ENCODE results near the gene TLE6.
A peak's percentile ranks its signal among the peaks of the same experiment; 100 is the strongest.
"Not testable (repeated sequence)": the region's sequence is repeated elsewhere in the genome, so short reads cannot be mapped to it uniquely, and the experiment has no call there.

TLE6 gene

DNA sequence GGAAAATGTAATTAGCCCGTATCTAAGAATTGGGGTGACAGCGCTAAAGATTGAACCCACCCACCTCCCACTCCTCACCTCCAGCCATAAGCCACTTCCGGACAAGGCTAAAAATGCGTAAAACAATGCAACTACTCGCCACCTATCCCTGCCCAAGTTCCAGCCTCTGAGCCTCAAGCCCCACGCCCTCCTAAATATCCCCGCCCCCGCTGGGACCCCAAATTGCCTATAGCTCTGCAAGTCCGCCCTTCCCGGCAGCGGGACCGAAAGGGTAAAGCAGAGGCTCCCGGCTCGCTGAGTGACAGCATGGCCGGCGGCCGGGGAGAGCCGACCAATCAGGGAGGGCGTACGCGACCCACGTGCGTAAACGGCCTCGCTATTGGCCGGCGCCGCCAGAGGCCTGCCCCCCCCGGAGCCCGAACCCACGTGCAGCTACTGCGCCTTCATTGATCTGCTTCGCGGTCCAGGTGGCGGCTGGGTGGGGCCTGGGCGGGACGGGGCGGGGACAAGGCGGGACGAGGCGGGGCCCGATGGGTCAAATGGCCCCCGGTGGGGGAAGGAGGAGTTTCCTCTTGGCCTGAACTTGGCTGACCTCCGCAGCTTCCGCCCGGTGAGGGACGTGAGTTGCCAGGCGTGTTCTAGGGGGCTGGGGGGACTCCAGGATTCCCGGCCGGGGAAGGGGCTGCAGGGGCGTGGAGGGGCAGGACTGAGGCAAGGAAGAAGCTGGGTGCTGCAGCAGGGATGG is at the start of gene TLE6:
TLE6 (plus strand) TSS at position 564 of the 745 bp plus-strand sequence. CDS start 670 bp downstream, outside the sequence.
- DNase-seq: peak; percentile 97

DNA sequence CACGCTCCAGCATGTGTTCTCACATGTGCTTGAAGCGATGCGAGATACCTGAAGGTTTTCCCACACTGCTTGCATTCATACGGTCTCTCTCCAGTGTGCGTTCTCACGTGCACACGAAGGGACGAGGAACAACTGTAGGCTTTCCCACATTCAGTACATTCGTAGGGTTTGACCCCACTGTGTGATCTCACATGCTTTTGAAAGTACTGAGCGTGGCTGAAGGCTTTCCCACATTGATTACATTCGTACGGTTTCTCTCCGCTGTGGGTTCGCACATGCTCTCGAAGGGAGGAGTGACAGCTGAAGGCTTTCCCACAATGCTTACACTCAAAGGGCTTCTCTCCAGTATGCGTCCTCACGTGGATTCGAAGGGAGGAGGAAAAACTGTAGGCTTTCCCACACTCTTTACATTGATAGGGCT is 43.9 kb upstream of the TLE6 start:
- DNase-seq: no peak

GRCh38 chr19:2935863-2936262 is 41.5 kb upstream of the TLE6 start:
- DNase-seq: not testable (repeated sequence)

DNA sequence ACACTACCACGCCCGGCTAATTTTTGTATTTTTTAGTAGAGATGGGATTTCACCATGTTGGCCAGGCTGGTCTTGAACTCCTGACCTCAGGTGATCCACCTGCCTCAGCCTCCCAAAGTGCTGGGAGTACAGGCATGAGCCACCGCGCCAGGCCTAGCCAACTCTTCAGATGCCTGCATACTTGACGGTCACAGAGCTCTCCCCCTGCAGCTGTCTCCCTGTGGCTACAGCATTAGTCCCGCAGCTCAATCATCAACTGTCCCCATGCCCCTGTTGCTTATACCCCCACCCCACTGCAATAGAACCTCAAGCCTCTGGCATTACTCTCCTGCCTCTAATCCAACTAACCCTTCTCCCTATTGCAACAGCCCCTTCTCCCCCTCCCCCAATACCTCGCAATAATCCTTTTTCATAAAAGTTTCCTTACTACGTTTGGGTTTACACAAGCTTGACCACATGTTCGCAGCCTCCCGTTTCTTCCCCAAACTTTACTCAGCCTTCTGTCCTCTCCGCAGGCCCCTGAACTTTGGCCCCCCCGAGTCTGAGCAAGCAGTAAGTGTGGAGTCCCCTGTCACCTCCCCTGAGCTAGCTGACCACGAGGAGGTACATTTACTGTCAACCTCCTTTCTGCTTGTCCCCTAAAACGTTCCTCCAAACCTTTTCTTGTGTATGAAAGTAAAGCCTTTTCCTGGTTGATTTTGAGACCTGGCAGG is 34.3 kb upstream of the TLE6 start:
- no peak for DNase-seq

DNA sequence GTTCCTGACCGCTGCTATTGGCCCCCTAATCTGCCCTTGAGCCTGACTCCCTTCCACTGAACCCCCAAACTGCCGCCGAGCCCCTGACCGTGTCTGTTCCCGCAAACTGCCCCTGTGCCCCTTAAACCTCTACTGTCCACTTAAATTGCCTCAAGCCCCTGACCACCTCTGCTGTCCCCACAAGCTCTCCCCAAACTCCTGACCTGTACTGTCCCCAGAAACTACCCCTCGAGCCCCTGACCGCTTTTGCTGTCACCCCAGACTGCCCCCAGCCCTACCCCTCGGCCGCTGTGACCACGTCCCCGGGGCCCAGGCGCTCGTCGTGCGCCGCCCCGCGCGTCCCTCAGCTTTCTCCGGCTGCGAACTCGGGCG is 33.0 kb upstream of the TLE6 start:
- DNase-seq: no peak

- DNase-seq: peak; percentile 99
These were observed 32.4 kb upstream of the TLE6 start, which contains the start of gene ZNF77 for GRCh38 chr19:2944775-2945574. TSS of gene ZNF77 (minus strand) at chr19:2944971. CDS start at chr19:2944840, 131 bp downstream.

GRCh38 chr19:2945575-2946184 is 31.7 kb upstream of the TLE6 start:
- no peak for DNase-seq

DNA sequence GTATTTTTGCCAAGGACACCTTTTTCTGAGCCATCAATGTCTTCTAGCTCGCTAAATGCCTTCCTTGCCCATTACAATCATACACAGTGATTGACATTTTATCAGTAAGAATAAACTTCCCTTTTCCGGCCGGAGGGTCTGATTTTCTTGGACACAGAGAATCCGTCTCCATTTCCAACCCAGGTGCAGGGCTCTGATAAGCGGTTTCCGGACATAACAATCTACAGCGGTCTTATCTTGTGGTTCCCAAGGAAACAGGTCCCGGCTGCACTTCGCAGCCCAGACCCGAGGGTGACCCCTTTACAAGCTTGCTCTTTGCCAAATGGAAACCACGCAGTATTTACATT is 27.5 kb upstream of the TLE6 start:
- peak; percentile 34 for DNase-seq

DNA sequence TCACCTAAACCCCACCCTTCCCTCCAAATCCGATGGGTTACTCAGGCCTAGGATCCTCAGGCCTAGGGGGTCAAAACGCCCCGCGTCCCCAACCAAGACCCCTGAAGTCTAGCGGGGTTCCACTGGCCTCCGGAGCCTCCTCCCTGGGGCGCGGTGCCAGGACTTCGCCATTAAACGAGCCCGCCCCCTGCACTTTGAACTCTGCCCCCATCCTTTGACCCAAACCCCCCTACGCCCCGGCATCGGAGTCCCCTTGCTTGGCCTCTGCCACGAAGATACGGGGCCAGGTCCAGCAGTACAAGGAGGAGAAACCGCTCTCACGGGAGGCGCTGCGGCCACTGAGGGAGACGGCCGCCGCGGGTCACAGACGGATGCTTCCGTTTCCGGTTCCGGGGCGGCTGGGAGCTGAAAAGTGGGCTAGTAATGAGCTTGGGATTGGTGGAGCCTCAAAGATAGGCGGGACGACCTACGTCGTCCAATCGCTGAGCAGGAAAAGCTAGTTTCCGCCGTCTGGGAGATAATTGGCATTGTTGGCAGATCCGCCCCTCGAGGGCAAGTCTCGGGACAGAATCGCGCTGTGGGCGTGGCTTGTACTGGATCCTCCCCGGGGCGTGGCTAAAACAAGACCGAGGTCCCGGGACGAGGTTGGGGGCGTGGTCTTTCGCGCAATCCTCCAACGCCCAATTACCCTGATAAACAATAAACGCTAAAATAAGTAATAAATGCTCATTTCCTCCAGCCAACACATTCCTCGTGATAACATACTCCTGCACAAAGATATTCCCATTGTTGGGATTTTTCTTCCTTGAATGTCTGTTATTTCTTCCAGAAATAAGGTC is 26.9 kb upstream of the TLE6 start:
- peak; percentile 99 for DNase-seq

DNA sequence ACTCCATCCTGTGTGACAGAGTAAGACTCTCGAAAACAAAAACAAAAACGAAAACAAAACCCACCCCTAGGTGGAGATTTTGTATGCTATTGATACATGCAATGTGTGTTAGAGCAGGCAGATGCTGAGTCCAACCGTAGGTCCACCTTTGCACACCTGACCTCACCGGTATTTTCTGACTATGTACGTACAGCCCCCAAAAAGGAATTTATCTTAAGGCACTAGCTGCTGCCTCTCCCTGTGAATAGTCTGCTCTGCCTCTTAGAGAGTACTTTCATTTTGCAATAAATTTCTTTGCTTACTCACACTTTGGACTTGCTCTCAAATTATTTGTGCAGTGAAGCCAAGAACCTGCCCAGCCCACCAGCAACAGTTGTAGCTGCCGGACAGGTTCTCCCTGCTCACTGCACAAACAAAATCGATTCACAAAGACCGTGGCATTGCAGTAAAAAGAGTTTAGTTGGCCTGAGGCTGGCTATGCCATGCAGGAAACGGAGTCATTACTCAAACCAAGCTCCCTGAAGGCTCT is 24.3 kb upstream of the TLE6 start:
- no peak for DNase-seq

- no peak for DNase-seq
These were observed 20.2 kb upstream of the TLE6 start for GRCh38 chr19:2957160-2957559.

DNA sequence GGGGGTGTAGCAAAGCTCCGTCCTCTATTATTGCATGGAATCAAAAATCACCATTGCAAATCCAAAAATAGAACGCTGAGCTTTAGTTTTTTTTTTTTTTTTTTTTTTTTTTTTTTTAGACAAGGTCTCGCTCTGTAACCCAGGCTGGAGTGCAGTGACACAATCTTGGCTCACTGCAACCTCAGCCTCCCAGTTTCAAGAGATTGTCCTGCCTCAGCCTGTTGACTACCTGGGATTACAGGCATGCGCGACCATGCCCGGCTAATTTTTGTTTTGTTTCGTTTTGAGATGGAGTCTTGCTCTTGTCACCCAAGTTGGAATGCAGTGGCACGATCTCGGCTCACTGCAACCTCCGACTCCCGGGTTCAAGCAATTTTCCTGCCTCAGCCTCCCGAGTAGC is 17.2 kb upstream of the TLE6 start:
- DNase-seq: no peak

GRCh38 chr19:2962018-2962670 is 15.2 kb upstream of the TLE6 start:
- DNase-seq: peak; percentile 70

DNA sequence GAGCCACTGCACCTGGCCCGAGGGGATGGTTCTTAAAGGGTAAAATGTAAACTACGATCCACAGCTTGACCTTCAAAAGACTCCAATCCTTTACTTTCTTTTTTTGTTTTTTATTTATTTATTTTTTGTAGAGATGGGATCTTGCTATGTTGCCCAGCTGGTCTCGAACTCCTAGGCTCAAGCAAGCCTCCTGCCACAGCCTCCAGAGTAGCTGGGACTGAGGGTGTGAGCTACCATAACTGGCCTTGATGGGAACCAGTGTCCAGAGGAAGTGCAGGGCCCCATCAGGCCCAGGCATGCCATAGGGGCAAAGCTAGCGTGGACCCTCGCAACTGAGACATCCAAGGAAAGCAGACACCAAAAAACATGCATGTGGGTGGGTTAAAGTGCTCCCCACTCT is 14.2 kb upstream of the TLE6 start:
- DNase-seq: no peak

DNA sequence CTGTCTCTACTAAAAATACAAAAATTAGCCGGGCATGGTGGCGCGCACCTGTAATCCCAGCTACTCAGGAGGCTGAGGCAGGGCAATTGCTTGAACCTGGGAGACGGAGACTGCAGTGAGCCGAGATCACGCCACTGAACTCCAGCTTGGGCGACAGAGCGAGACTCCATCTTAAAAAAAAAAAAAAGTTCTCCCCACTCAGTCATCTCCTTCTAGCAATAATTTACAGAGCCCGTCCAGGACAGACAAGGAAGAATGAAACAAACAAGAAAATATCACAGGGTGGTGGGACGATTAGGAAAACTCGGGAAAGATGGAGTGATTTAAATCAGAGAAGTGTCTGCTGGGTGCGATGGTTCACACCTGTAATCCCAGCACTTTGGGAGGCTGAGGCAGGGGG is 13.7 kb upstream of the TLE6 start:
- not testable (repeated sequence) for DNase-seq

DNA sequence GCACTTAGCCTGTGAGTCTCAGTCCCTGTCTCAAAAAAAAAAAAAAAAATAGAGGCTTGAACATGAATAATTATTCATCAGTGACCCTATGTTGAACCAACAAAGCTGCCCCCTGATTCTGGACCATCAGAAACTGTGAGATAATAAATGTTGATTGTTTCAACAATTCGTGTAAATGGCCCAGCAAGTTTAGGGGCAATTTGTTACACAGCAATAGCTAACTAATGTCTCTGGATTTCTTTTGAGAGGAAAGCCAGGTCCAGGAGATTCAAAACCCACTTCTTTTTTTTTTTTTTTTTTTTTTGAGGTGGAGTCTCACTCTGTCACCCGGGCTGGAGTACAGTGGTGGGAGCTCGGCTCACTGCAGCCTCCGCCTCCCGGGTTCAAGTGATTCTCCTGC is 12.5 kb upstream of the TLE6 start:
- DNase-seq: no peak

- DNase-seq: no peak
These were observed 9.4 kb upstream of the TLE6 start for GRCh38 chr19:2967972-2968371.

DNA sequence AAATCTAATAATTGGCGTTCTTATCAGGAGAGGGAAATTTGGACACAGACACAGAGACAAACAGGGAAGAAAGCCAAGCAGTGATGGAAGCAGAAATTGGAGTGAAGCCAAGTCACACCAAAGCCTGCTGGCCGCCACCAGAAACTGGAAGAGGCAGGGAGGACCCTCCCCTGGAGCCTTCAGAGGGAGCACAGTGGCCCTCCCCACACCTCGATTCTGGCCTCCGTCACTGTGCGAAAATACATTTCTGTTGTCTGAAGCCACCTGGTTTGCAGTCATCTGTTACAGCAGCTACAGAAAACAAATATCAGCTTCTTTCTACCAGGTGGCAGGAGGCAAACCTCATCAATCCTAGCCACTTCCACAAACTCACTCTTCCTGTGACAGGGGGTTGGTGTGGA is 8.3 kb upstream of the TLE6 start:
- peak; percentile 94 for DNase-seq

- DNase-seq: no peak
These were observed 7.0 kb upstream of the TLE6 start for GRCh38 chr19:2970201-2970835.

GRCh38 chr19:2973229-2973628 is 4.1 kb upstream of the TLE6 start:
- no peak for DNase-seq

All from NCI-H1105 treated with DMSO at 0.1 percent for 48 hours (cell line).